Prostate gland (tissue), 2 donors: Measurements from ENCODE around the gene TASP1. TPM values are rescaled to one million over a fixed set of nuclear protein-coding genes. Genes with fewer than 3 reads are reported as not detected.

Experiments used
- DNase-seq: peaks from one replicate; pipeline ENCODE4 v3.0.0-alpha.2; 2019; ENCODE audit warnings: low spot score
- H3K27ac ChIP-seq, 2 donors: fragments of 200-600 bp; sonication (generic); 2 replicates each; pipeline ENCODE4 v1.5.1; 2017 to 2019
- H3K27me3 ChIP-seq: fragments of 200-600 bp; sonication (generic); replicated peaks from 2 replicates; pipeline ENCODE4 v1.5.1; 2019; ENCODE audit not compliant: insufficient read depth
- H3K36me3 ChIP-seq, 2 donors: fragments of 200-600 bp; sonication (generic); 1 replicate in 1 of 2; 2 replicates in 1 of 2; pipeline versions ENCODE4 v1.5.1 to v1.8.1; 2017 to 2019
- H3K4me1 ChIP-seq: fragments of 200-600 bp; sonication (generic); replicated peaks from 2 replicates; pipeline ENCODE4 v1.5.1; 2019
- H3K4me3 ChIP-seq, 2 donors: fragments of 200-600 bp; sonication (generic); 2 replicates each; pipeline ENCODE4 v1.5.1; 2017 to 2019
- H3K9me3 ChIP-seq: fragments of 200-600 bp; sonication (generic); 2 replicates; pipeline ENCODE4 v1.5.1; 2017
- CTCF ChIP-seq, 4 experiments: fragments of 200-600 bp in 2 of 4; fragments of 450-650 bp in 2 of 4; sonication (generic) in 2 of 4; IDR thresholded peaks; 1 replicate in 3 of 4; 2 replicates in 1 of 4; pipeline ENCODE4 v1.5.1; 2016 to 2019; ENCODE audit warnings: antibody characterized with exemption in 4 of 4, mild to moderate bottlenecking in 2 of 4, moderate library complexity in 2 of 4
- POLR2A ChIP-seq: fragments of 450-650 bp; IDR thresholded peaks from one replicate; pipeline ENCODE4 v1.6.1; 2016; ENCODE audit warnings: antibody characterized with exemption, mild to moderate bottlenecking
- POLR2AphosphoS5 ChIP-seq: sonication (generic); formaldehyde crosslinking; IDR thresholded peaks from one replicate; pipeline ENCODE4 v1.6.1; 2017; ENCODE audit warnings: antibody characterized with exemption
- WGBS: methylation state at CpG from one replicate; pipeline ENCODE4 v1.1.5; 2018; 5-methylcytosine and 5-hydroxymethylcytosine counted together
- intact Hi-C: fragments of 100-400 bp; cut with DNase I; formaldehyde crosslinking; loops from one replicate; pipeline ENCODE4 v1.14.2; 2022
- total RNA-seq, 2 donors: library from RNA; depleted of rRNA; stranded (reverse); fragments of >200 nt; gene quantifications; one replicate each; pipeline ENCODE4 v1.1.0, GENCODE V29; 2016

TASP1 gene
- total RNA-seq, 2 donors from 2014 or later = 9.3 to 14.2 TPM

DNA sequence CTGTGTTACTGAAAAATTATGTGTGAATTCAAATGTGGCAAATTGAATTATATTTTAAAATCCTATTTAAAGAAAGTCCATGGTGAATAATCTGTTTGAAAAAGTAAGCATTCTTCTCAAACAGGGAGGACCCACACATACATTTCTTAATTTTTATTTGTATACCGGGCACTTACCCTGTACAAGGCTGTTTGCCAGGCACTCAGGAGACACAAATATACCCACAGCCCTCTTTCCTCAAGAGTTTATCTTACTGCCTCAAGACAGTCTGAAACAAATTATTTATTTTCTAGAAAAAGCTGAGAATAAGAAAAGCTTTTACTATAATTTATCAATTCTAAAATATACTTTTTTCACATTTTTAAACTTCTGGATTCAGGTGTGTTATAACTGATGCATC, 114.4 kb downstream of the TASP1 start:
- intact Hi-C loops = no loop called here
- Histone ChIP-seq H3K27me3 (no peaks in the 10 kb centered on the region), H3K36me3 (no peaks in the 10 kb centered on the region), H3K4me1 (no peaks in the 10 kb centered on the region), H3K27ac (no peak overlapping the region), H3K9me3 (no peaks in the 10 kb centered on the region), H3K4me3 (no peak overlapping the region)
- 90% methylated on average over 1 of the region's 1 CpG for WGBS
- no peak for TF ChIP-seq POLR2AphosphoS5
- TF ChIP-seq POLR2A = no peak
- no peak for TF ChIP-seq CTCF (IDR thresholded peaks at IDR 0.05)
- DNase-seq = no peak

- TF ChIP-seq POLR2AphosphoS5 (no peak), POLR2A (no peak), CTCF (IDR thresholded peaks at IDR 0.05) (no peak)
- no peak overlapping the region for H3K27ac ChIP-seq
- H3K27me3 ChIP-seq = no peaks in the 10 kb centered on the region
- intact Hi-C loops = no loop called here
- no peaks in the 10 kb centered on the region for H3K36me3 ChIP-seq
- no peaks in the 10 kb centered on the region for H3K9me3 ChIP-seq
- H3K4me1 ChIP-seq = no peaks in the 10 kb centered on the region
- DNase-seq = no peak
- no peak overlapping the region for H3K4me3 ChIP-seq
Observed at GRCh38 chr20:13517831-13518230, 120.9 kb downstream of the TASP1 start.

- Histone ChIP-seq H3K36me3 (no peaks in the 10 kb centered on the region), H3K27ac (no peak overlapping the region), H3K9me3 (no peaks in the 10 kb centered on the region), H3K4me3 (no peak overlapping the region), H3K4me1 (no peaks in the 10 kb centered on the region), H3K27me3 (no peaks in the 10 kb centered on the region)
- TF ChIP-seq POLR2AphosphoS5 (no peak), CTCF (IDR thresholded peaks at IDR 0.05) (no peak), POLR2A (no peak)
- WGBS = 80% methylated on average over 5 of the region's 5 CpGs
- no peak for DNase-seq
- intact Hi-C loops = no loop called here
Observed at GRCh38 chr20:13515796-13516558, 122.8 kb downstream of the TASP1 start.

- TF ChIP-seq CTCF (IDR thresholded peaks at IDR 0.05) (no peak), POLR2A (no peak), POLR2AphosphoS5 (no peak)
- Histone ChIP-seq H3K9me3 (no peaks in the 10 kb centered on the region), H3K4me1 (no peaks in the 10 kb centered on the region), H3K27ac (no peak overlapping the region), H3K27me3 (no peaks in the 10 kb centered on the region), H3K36me3 (no peaks in the 10 kb centered on the region), H3K4me3 (no peak overlapping the region)
- intact Hi-C loops = no loop called here
- DNase-seq = no peak
- 78% methylated on average over 1 of the region's 1 CpG for WGBS
Observed at GRCh38 chr20:13515291-13515690, 123.4 kb downstream of the TASP1 start.

DNA sequence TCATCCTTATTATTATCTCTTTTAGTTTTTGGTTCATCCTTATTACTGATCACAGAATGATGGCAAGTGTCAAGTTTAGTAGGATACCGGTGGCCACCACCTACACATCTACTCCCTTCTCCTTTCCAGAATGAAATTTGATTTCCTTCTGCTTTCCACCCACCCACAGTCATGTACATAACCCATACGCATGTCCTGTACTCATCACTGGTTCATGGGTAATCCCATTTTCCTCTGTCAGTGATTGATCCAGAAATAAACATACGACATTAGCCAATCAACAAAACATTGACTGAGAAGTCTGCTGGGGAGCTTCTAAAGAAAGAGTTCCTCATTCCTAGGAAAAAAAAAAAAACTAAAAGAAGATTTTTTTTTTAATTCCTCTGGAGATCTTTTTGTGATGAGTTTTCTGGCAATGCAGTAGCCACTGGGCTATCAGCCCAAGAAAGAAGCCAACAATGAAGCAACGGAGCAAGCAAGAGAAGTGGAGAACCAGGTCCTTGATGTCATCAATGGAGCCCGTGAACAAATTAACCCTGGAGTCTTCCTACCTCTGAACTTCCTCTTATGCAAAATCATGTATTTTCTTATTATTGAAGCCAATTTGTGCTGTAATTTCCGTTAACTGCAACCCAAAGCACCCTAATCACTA, 127.8 kb downstream of the TASP1 start:
- 90% methylated on average over 6 of the region's 6 CpGs for WGBS
- Histone ChIP-seq H3K9me3 (no peaks in the 10 kb centered on the region), H3K4me3 (no peak overlapping the region), H3K36me3 (no peaks in the 10 kb centered on the region), H3K4me1 (no peaks in the 10 kb centered on the region), H3K27me3 (no peaks in the 10 kb centered on the region), H3K27ac (no peak overlapping the region)
- TF ChIP-seq CTCF (IDR thresholded peaks at IDR 0.05) (no peak), POLR2A (no peak), POLR2AphosphoS5 (no peak)
- no peak for DNase-seq
- intact Hi-C loops = no loop called here
